Retinal pigment epithelial cell (primary cell): ENCODE data around the gene JAML.

ENCODE experiments used
- DNase-seq: peaks from one replicate; pipeline ENCODE4 v3.0.0-alpha.2; 2010; ENCODE audit warnings: low read depth
- H3K4me3 ChIP-seq: 2 replicates; pipeline ENCODE4 v1.5.1; 2011; ENCODE audit warnings: mild to moderate bottlenecking, low read length, control low read depth, moderate library complexity
- CTCF ChIP-seq: conservative IDR thresholded peaks from 2 replicates; pipeline ENCODE4 v1.5.1; 2011; ENCODE audit warnings: low read depth, low read length, control low read depth, inconsistent platforms

The JAML gene

GRCh38 chr11:118232659-118233058 lies 7.8 kb upstream of the JAML start:
- H3K4me3 ChIP-seq = no peak overlapping the region
- no peak for TF ChIP-seq CTCF
- no peak for DNase-seq

- no peak overlapping the region for H3K4me3 ChIP-seq
- DNase-seq = no peak
- no peak for TF ChIP-seq CTCF
Observed at GRCh38 chr11:118231461-118231860, 6.7 kb upstream of the JAML start.

GRCh38 chr11:118230088-118230487 lies 5.3 kb upstream of the JAML start:
- no peak overlapping the region for H3K4me3 ChIP-seq
- DNase-seq = no peak
- TF ChIP-seq CTCF = no peak

- no peak overlapping the region for H3K4me3 ChIP-seq
- DNase-seq = no peak
- TF ChIP-seq CTCF = no peak
Observed at GRCh38 chr11:118229274-118229847, 4.5 kb upstream of the JAML start.

- H3K4me3 ChIP-seq = no peak overlapping the region
- TF ChIP-seq CTCF = no peak
- no peak for DNase-seq
Observed at GRCh38 chr11:118227865-118228785, 3.3 kb upstream of the JAML start.

- TF ChIP-seq CTCF = no peak
- H3K4me3 ChIP-seq = no peak overlapping the region
- no peak for DNase-seq
Observed at GRCh38 chr11:118226781-118227180, 2.0 kb upstream of the JAML start.

- H3K4me3 ChIP-seq = no peak overlapping the region
- no peak for TF ChIP-seq CTCF
Observed at GRCh38 chr11:118226296-118226695, 1.5 kb upstream of the JAML start.

More at GRCh38 chr11:118226296-118226695, 1.5 kb upstream of the JAML start:
- no peak for DNase-seq
